H1 (cell line): ENCODE data around the gene ARHGAP28. TPM values are rescaled to one million over a fixed set of nuclear protein-coding genes. Genes with fewer than 3 reads are reported as not detected.
"Not testable (repeated sequence)": the region's sequence is repeated elsewhere in the genome, so short reads cannot be mapped to it uniquely, and the experiment has no call there.

Experiments used
- CTCF ChIA-PET: fragments of 300-600 bp; sonication (Branson Sonifier 250); formaldehyde crosslinking; loops from one replicate; lab custom pipeline; 2021; ENCODE audit not compliant: partially characterized antibody; lab: Charles Lee
- POLR2A ChIA-PET: fragments of 300-600 bp; sonication (Branson Sonifier 250); formaldehyde crosslinking; loops from one replicate; lab custom pipeline; 2021; ENCODE audit warnings: inconsistent platforms; ENCODE audit not compliant: partially characterized antibody; lab: Charles Lee
- DNase-seq, 2 experiments: peaks; one replicate each; pipeline versions ENCODE4 v3.0.0 to v3.0.0-alpha.2; 2010 to 2022; ENCODE audit warnings: low spot score in 2 of 2, low read depth in 1 of 2, mixed read lengths in 1 of 2
- FAIRE-seq: peaks from 2 replicates; lab custom pipeline; 2011; peaks lifted over from hg19 to GRCh38; lab: Jason Lieb, UNC
- H2AFZ ChIP-seq: 2 replicates; pipeline ENCODE4 v1.8.1; 2012; ENCODE audit warnings: low read length, inconsistent platforms
- H2AK5ac ChIP-seq: 2 replicates; pipeline ENCODE4 v1.6.1; 2013; ENCODE audit warnings: low read depth, low read length
- H2BK120ac ChIP-seq: replicated peaks from 2 replicates; pipeline ENCODE3; 2013; ENCODE audit warnings: low read depth, low read length, inconsistent platforms
- H2BK12ac ChIP-seq: 2 replicates; pipeline ENCODE4 v1.6.1; 2013; ENCODE audit warnings: low read depth, low read length
- H2BK15ac ChIP-seq: 2 replicates; pipeline ENCODE4 v1.6.1; 2013; ENCODE audit warnings: low read length
- H2BK20ac ChIP-seq: 2 replicates; pipeline ENCODE4 v1.6.1; 2013; ENCODE audit warnings: low read length
- H2BK5ac ChIP-seq: 2 replicates; pipeline ENCODE4 v1.6.1; 2013; ENCODE audit warnings: low read depth, low read length
- H3K14ac ChIP-seq: 2 replicates; pipeline ENCODE4 v1.6.1; 2013; ENCODE audit warnings: inconsistent platforms; ENCODE audit not compliant: insufficient read length
- H3K18ac ChIP-seq: 2 replicates; pipeline ENCODE4 v1.6.1; 2013; ENCODE audit warnings: low read length; ENCODE audit errors: extremely low read depth
- H3K23ac ChIP-seq: 2 replicates; pipeline ENCODE4 v1.6.1; 2013; ENCODE audit warnings: inconsistent platforms; ENCODE audit not compliant: insufficient read length
- H3K23me2 ChIP-seq: 2 replicates; pipeline ENCODE4 v1.6.1; 2013; ENCODE audit warnings: low read depth, low read length
- H3K27ac ChIP-seq: 2 replicates; pipeline ENCODE4 v1.6.1; 2011; ENCODE audit warnings: low read depth, low read length, inconsistent platforms
- H3K27me3 ChIP-seq, 4 experiments: replicated peaks in 1 of 4; 1 replicate in 1 of 4; 2 replicates in 3 of 4; pipeline versions ENCODE4 v1.6.1 to v1.8.1; 2011 to 2013; ENCODE audit warnings: low read length in 3 of 4, mild to moderate bottlenecking in 3 of 4, inconsistent platforms in 2 of 4, mixed read lengths in 2 of 4, moderate library complexity in 1 of 4; ENCODE audit not compliant: control insufficient read depth in 3 of 4, insufficient read depth in 3 of 4; ENCODE audit errors: extremely low read depth in 1 of 4
- H3K36me3 ChIP-seq, 4 experiments: 2 replicates each; pipeline versions ENCODE4 v1.6.1 to v1.8.1; 2011 to 2013; ENCODE audit warnings: mild to moderate bottlenecking in 4 of 4, low read length in 3 of 4, moderate library complexity in 2 of 4, control low read depth in 1 of 4, inconsistent platforms in 1 of 4; ENCODE audit not compliant: insufficient read depth in 4 of 4, control insufficient read depth in 2 of 4
- H3K4ac ChIP-seq: replicated peaks from 2 replicates; pipeline ENCODE3; 2013; ENCODE audit warnings: low read length, low read depth, mixed read lengths, inconsistent platforms; ENCODE audit not compliant: insufficient read length
- H3K4me1 ChIP-seq, 4 experiments: replicated peaks in 1 of 4; 1 replicate in 1 of 4; 2 replicates in 3 of 4; pipeline versions ENCODE4 v1.6.1 to v1.8.1; 2011 to 2013; ENCODE audit warnings: low read length in 3 of 4, inconsistent platforms in 2 of 4, mixed read lengths in 1 of 4; ENCODE audit not compliant: insufficient read depth in 4 of 4, control insufficient read depth in 3 of 4
- H3K4me2 ChIP-seq, 2 experiments: 2 replicates each; pipeline versions ENCODE4 v1.6.1 to v1.8.1; 2011 to 2013; ENCODE audit warnings: low read depth in 2 of 2, low read length in 2 of 2, control low read depth in 1 of 2, inconsistent platforms in 1 of 2, mild to moderate bottlenecking in 1 of 2; ENCODE audit not compliant: insufficient read depth in 1 of 2
- H3K4me3 ChIP-seq, 4 experiments: fragments of 200-600, 300-600 bp in 1 of 4; sonication (generic), shearing (Covaris generic), sonication (Bioruptor Twin) in 1 of 4; 2 replicates each; pipeline versions ENCODE4 v1.5.1 to v1.8.1; 2011 to 2016; ENCODE audit warnings: low read length in 4 of 4, low read depth in 3 of 4, control low read depth in 2 of 4, inconsistent platforms in 2 of 4, mild to moderate bottlenecking in 2 of 4, mixed read lengths in 1 of 4, moderate library complexity in 1 of 4; ENCODE audit not compliant: insufficient read depth in 2 of 4; ENCODE audit errors: extremely low read depth in 1 of 4
- H3K56ac ChIP-seq: replicated peaks from 2 replicates; pipeline ENCODE3; 2013; ENCODE audit warnings: low read depth, mild to moderate bottlenecking, mixed read lengths, low read length, inconsistent platforms; ENCODE audit not compliant: insufficient read length
- H3K79me1 ChIP-seq: 2 replicates; pipeline ENCODE4 v1.6.1; 2013; ENCODE audit warnings: low read depth, low read length, control low read depth
- H3K79me2 ChIP-seq, 2 experiments: 2 replicates each; pipeline versions ENCODE4 v1.6.1 to v1.8.1; 2012 to 2013; ENCODE audit warnings: low read length in 2 of 2, mild to moderate bottlenecking in 2 of 2, inconsistent platforms in 1 of 2; ENCODE audit not compliant: insufficient read depth in 2 of 2, control insufficient read depth in 1 of 2
- H3K9ac ChIP-seq, 4 experiments: replicated peaks in 1 of 4; 1 replicate in 1 of 4; 2 replicates in 3 of 4; pipeline versions ENCODE4 v1.6.1 to v1.8.1; 2011 to 2013; ENCODE audit warnings: low read depth in 3 of 4, low read length in 3 of 4, control low read depth in 2 of 4, mild to moderate bottlenecking in 2 of 4, moderate library complexity in 2 of 4, inconsistent platforms in 1 of 4; ENCODE audit errors: extremely low read depth in 1 of 4
- H3K9me3 ChIP-seq, 2 experiments: 2 replicates each; pipeline versions ENCODE4 v1.6.1 to v1.8.1; 2012 to 2013; ENCODE audit warnings: mild to moderate bottlenecking in 2 of 2, moderate library complexity in 2 of 2, control low read depth in 1 of 2, inconsistent platforms in 1 of 2, low read depth in 1 of 2, low read length in 1 of 2, mixed read lengths in 1 of 2; ENCODE audit not compliant: insufficient read depth in 2 of 2
- H4K20me1 ChIP-seq, 2 experiments: replicated peaks in 1 of 2; 2 replicates each; pipeline versions ENCODE3 to v1.8.1; 2011 to 2013; ENCODE audit warnings: inconsistent platforms in 2 of 2, low read length in 2 of 2, mild to moderate bottlenecking in 1 of 2; ENCODE audit not compliant: insufficient read depth in 2 of 2, control insufficient read depth in 1 of 2
- H4K5ac ChIP-seq: 2 replicates; pipeline ENCODE4 v1.6.1; 2013; ENCODE audit warnings: low read length, low read depth, mixed read lengths, inconsistent platforms; ENCODE audit not compliant: insufficient read length
- H4K8ac ChIP-seq: 2 replicates; pipeline ENCODE4 v1.8.0; 2013; ENCODE audit warnings: mild to moderate bottlenecking, moderate library complexity, low read length, inconsistent platforms; ENCODE audit not compliant: insufficient read depth; ENCODE audit errors: extremely low read depth
- H4K91ac ChIP-seq: replicated peaks from 2 replicates; pipeline ENCODE3; 2013; ENCODE audit warnings: low read length, mixed read lengths, inconsistent platforms; ENCODE audit not compliant: insufficient read length
- BCL11A ChIP-seq, 2 experiments: IDR thresholded peaks; one replicate each; pipeline ENCODE4 v1.6.1; 2011; ENCODE audit warnings: low read depth in 2 of 2, low read length in 2 of 2, mild to moderate bottlenecking in 2 of 2
- CBX5 ChIP-seq: fragments of 300-800, 300-1000 bp; sonication (generic); IDR thresholded peaks from 2 replicates; pipeline ENCODE4 v1.7.1; 2016; ENCODE audit warnings: antibody characterized with exemption, low read length, low read depth
- GABPA ChIP-seq: IDR thresholded peaks from 2 replicates; pipeline ENCODE4 v1.6.1; 2011; ENCODE audit warnings: mild to moderate bottlenecking, low read length, moderate library complexity, borderline replicate concordance; ENCODE audit not compliant: insufficient read depth
- NRF1 ChIP-seq: IDR thresholded peaks from 2 replicates; pipeline ENCODE4 v1.6.1; 2011; ENCODE audit warnings: mild to moderate bottlenecking, low read depth, low read length, improper control_type of control experiment
- RNF2 ChIP-seq: fragments of 200-900, 300-1000 bp; sonication (generic); IDR thresholded peaks from 2 replicates; pipeline ENCODE4 v1.7.1; 2016; ENCODE audit warnings: borderline replicate concordance, low read depth, mild to moderate bottlenecking, antibody characterized with exemption, low read length; ENCODE audit not compliant: poor library complexity, severe bottlenecking; ENCODE audit errors: missing control alignments
- WGBS, 2 experiments: shearing (Covaris generic) in 1 of 2; methylation state at CpG; one replicate each; pipeline versions ENCODE4 v1.1.6 to v1.1.7; 2013 to 2015; ENCODE audit warnings: low lambda C conversion rate in 2 of 2, mixed read lengths in 2 of 2, inconsistent platforms in 1 of 2, low coverage in 1 of 2, missing lambda C conversion rate in 1 of 2; ENCODE audit not compliant: insufficient replicate concordance in 2 of 2, insufficient coverage in 1 of 2, insufficient read length in 1 of 2; ENCODE audit errors: extremely low coverage in 1 of 2, missing lambda C conversion rate in 1 of 2; 5-methylcytosine and 5-hydroxymethylcytosine counted together
- polyA plus RNA-seq, 7 experiments: library from polyadenylated mRNA; depleted of rRNA in 3 of 7; stranded (reverse) in 5 of 7; unstranded in 2 of 7; fragments of >200 nt in 5 of 7; fragments of 200-250 nt in 2 of 7; gene quantifications; 1 replicate in 5 of 7; 2 replicates in 1 of 7; 4 replicates in 1 of 7; pipeline versions ENCODE4 v1.2.1 to v1.2.3, GENCODE V29; 2011 to 2013; ENCODE audit warnings: missing spikeins in 2 of 7, mixed read lengths in 2 of 7
- total RNA-seq: library from RNA; stranded (reverse); fragmentation: NEBNext Ultra II Directional; extraction: Animal tissue kit (Norgen Biotek cat#: 25700); gene quantifications from 2 replicates; pipeline ENCODE4 v1.2.1, GENCODE V29; 2021

The ARHGAP28 gene
- total and polyA plus RNA-seq, 2 of the 8 experiments (the other 6 are each of a cell fraction or from before 2014, with no cell fraction given): 2.9 to 14.4 TPM

DNA sequence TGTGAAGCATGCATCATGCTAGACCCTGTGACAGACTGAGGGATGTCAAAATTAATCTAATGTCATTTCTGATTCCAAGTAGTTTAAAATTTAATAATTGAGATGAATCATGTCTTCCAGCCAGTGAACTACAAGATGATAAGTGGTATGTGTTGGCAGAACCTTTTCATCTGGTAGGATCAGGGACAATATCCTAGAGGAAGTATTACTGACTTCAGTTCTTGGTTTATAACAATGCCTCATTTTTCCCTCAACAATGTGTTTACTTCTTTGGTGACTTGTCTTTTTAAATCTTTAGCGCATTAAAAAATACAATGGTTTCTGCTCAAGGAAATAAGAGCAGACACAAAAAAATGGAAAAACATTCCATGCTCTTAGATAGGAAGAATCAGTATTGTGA is 69.4 kb downstream of the ARHGAP28 start (continued):
- TF ChIP-seq NRF1 (no peak), RNF2 (no peak), GABPA (no peak), BCL11A (IDR thresholded peaks at IDR 0.05; ENCODE audit: low read depth in 2 of 2, low read length in 2 of 2) (no peak), CBX5 (no peak)

DNA sequence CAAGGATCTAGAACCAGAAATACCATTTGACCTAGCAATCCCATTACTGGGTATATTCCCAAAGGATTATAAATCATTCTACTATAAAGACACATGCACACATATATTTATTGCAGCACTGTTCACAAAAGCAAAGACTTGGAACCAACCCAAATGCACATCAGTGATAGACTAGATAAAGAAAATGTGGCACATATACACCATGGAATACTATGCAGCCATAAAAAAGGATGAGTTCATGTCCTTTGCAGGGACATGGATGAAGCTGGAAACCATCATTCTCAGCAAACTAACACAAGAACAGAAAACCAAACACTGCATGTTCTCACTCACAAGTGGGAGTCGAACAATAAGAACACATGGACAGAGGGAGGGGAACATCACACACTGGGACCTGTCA is 70.8 kb downstream of the ARHGAP28 start:
- WGBS, 2 experiments: 90% methylated on average over 1 of the region's 1 CpG; no CpG with 5 or more reads in 1 of the 2 experiments
- H3K23me2 ChIP-seq, H2BK20ac ChIP-seq, H3K4me3 ChIP-seq, H2BK120ac ChIP-seq, H4K91ac ChIP-seq, DNase-seq, H3K4me1 ChIP-seq, POLR2A ChIA-PET, H3K79me2 ChIP-seq, H3K79me1 ChIP-seq, H2AFZ ChIP-seq, H4K8ac ChIP-seq, H3K27me3 ChIP-seq, CTCF ChIA-PET, H2BK12ac ChIP-seq, H3K23ac ChIP-seq, H3K18ac ChIP-seq, H2BK5ac ChIP-seq, H3K4me2 ChIP-seq, FAIRE-seq, H2AK5ac ChIP-seq, H3K14ac ChIP-seq, H3K9ac ChIP-seq, H3K27ac ChIP-seq, H4K20me1 ChIP-seq, H2BK15ac ChIP-seq, H3K36me3 ChIP-seq, H3K9me3 ChIP-seq, H3K4ac ChIP-seq, H3K56ac ChIP-seq, H4K5ac ChIP-seq: not testable (repeated sequence)
